HG03097 (cell line): ENCODE measurements around the gene PRIM1.
"Not testable (repeated sequence)": the region's sequence is repeated elsewhere in the genome, so short reads cannot be mapped to it uniquely, and the experiment has no call there.

Experiments
- ATAC-seq: cut with Tn5 transposase; IDR thresholded peaks from one replicate; pipeline ENCODE4 v1.9.1; 2021; ENCODE audit not compliant: unreplicated experiment, low FRiP score

The PRIM1 gene

DNA sequence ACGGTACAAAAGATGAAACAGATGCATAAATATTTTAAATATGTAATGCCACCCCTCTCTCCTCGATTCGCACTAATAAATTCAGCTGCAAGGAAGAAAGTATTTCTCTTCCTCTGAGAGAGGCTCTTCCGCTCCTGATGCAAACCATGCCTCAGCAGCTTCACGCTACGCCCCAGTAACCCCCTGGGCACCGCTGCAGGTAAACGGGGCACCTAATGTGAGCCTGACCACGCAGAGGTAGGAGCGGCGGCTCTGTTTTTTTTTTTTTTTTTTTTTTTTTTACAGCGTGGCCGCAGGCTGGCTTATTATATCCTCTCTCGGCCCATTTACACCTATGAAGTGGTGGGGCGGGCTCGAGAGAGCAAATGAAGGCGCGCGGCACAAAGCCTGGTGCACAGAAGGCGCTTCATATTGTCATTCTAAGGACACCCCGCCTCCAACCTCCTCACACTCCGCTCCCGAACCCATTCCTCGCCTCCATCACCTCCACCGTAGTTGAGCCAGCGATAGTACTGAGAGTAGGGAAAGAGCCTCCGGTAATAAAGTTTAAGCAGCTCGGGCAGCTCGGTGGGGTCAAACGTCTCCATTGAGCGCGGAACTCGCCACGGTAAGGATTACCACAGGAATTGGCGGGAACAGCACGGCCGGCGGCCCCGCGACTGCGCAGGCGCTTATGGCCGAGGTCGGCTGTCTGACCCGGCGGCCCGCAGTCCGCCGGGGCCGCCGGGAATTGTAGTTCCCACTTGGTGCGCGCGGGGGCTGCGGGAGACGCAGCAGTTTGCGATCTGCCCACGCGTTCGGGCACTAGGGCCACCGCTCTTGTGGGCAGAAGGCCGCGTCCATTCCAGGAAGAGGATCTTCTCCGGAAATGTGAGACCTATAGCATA, at the start of gene PRIM1:
Gene PRIM1 (minus strand): TSS at position 612 of the 887 bp plus-strand sequence. CDS start 25 bp downstream, at position 587.
- ATAC-seq, result peak; percentile 56

- no peak for ATAC-seq
Observed at GRCh38 chr12:56800221-56800620, 48.1 kb upstream of the PRIM1 start.

DNA sequence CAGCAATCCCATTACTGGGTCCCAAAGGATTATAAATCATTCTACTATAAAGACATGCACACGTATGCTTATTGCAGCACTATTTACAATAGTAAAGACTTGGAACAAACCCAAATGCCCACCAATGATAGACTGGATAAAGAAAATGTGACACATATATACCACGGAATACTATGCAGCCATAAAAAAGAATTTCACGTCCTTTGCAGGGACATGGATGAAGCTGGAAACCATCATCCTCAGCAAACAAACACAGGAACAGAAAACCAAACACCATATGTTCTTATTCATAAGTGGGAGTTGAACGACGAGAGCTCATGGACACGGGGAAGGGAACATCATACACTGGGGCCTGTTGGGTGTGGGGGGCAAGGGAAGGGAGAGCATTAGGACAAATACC, 47.2 kb upstream of the PRIM1 start:
- not testable (repeated sequence) for ATAC-seq

DNA sequence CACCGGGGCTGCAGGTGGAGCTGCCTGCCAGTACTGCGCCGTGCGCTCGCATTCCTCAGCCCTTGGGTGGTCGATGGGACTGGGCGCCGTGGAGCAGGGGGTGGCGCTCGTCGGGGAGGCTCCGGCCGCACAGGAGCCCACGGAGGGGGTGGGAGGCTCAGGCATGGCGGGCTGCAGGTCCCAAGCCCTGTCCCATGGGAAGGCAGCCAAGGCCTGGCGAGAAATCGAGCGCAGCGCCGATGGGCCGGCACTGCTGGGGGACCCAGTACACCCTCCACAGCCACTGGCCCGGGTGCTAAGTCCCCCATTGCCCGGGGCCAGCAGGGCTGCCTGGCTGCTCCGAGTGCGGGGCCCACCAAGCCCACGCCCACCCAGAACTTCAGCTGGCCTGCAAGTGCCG, 43.7 kb upstream of the PRIM1 start:
- not testable (repeated sequence) for ATAC-seq

DNA sequence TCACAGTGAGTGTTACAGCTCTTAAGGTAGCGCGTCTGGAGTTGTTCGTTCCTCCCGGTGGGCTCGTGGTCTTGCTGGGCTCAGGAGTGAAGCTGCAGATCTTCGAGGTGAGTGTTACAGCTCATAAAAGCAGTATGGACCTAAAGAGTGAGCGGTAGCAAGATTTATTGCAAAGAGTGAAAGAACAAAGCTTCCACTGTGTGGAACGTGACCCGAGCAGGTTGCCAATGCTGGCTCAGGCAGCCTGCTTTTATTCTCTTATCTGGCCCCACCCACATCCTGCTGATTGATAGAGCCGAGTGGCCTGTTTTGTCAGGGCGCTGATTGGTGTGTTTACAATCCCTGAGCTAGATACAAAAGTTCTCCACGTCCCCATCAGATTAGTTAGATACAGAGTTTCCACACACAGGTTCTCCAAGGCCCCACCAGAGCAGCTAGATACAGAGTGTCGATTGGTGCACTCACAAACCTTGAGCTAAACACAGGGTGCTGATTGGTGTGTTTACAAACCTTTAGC, 43.0 kb upstream of the PRIM1 start:
- ATAC-seq, result not testable (repeated sequence)

DNA sequence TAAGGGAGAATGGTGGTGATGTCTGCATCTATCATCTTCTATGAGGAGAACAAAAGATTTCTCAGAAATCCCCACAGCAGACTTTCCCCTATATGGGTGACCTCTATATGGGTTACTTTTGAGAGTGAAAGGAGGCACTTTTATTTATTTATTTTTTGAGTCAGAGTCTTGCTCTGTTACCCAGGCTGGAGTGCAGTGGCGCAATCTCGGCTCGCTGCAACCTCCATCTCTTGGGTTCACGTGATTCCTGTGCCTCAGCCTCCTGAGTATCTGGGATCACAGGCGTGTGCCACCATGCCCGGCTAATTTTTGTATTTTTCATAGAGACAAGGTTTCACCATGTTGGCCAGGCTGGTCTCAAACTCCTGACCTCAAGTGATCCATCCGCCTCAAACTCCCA, 41.0 kb upstream of the PRIM1 start:
- ATAC-seq, result not testable (repeated sequence)

DNA sequence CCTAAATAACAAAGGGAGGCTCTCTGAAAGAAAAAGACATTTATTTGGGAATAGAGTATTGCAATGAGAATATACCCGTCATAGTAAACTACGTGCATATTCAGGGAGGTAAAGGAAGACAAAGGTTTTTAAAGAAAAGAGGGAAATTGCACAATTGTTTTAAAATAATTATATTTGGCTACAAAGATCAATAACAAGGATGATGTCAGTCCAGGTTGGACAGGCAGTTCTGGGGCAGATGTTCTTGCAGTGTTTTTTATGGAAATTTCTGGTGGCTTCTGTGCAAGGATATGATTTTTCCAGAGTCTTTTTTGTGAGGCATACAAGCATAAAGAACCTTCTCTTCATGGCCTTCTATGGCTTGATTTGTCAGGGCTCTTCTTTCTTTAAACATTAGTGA, 40.6 kb upstream of the PRIM1 start:
- ATAC-seq, result no peak

DNA sequence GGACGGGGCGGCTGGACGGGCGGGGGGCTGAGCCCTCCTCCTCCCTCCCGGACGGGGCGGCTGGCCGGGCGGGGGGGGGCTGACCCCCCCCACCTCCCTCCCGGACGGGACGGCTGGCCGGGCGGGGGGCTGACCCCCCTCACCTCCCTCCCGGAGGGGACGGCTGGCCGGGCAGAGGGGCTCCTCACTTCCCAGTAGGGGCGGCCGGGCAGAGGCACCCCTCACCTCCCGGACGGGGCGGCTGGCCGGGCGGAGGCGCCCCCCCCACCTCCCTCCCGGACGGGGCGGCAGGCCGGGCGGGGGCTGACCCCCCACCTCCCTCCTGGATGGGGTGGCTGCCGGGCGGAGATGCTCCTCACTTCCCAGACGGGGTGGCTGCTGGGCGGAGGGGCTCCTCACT, 37.3 kb upstream of the PRIM1 start:
- ATAC-seq, result not testable (repeated sequence)

DNA sequence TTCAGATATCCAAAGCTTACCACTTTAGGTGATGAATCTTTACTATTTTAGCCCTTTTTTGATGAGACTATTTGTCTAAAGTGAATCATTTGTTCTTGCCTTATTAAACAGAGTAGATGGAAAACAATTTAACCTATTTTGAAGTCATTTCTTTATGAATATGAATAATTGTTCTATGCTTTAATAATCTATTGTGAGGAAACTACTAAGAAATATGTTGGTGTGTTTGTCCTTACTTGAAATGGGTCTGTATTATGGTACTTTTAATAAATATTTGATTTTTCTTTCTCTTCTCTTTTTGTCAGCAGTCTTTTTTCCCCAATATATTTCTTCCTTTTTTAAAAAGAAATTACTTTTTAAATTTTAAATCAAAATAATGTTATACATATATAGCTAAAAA, 35.4 kb upstream of the PRIM1 start:
- no peak for ATAC-seq

GRCh38 chr12:56785874-56786273, 33.8 kb upstream of the PRIM1 start:
- ATAC-seq, result no peak

DNA sequence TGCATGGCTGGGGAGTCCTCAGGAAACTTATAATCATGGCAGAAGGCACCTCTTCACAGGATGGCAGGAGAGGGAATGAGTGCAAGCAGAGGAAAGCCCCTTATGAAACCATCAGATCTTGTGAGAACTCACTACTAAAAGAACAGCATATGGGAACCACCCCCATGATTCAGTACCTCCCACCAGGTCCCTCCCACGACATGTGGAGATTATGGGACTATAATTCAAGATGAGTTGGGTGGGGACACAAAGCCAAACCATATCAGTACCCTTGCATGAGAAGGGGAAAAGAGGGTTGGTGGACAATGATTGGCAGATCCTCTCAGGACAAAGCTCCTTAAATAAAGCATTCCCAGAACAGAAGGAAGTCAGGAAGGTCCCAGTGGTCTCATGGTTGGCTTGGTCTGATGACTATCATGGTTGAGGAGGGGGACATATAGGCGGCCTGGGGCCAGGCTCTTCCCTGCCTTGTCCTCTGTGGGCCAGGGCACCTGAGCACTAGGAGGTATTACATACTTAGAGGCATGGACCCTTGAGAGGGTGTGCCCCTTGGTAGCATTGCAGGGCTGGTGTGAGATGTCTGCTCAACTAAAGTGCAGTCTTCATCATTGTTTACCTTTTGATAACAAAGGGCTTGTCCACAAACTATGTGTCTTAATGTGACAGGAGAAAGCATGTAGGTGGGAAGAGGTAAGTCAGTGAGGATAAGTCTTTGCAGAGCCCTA, 33.2 kb upstream of the PRIM1 start:
- ATAC-seq, result no peak

DNA sequence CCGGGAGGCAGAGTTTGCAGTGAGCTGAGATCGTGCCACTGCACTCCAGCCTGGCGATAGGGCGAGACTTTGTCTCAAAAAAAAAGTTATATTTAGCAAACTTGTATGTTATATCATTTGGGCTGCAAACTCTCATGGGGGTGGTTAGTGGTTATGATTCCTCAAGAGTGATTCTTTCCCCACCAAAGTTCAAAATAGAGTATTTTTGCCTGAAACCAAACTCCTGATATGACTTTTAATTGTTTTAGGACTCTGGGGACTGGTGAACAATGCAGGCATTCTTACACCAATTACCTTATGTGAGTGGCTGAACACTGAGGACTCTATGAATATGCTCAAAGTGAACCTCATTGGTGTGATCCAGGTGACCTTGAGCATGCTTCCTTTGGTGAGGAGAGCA, 29.6 kb upstream of the PRIM1 start:
- ATAC-seq, result no peak

DNA sequence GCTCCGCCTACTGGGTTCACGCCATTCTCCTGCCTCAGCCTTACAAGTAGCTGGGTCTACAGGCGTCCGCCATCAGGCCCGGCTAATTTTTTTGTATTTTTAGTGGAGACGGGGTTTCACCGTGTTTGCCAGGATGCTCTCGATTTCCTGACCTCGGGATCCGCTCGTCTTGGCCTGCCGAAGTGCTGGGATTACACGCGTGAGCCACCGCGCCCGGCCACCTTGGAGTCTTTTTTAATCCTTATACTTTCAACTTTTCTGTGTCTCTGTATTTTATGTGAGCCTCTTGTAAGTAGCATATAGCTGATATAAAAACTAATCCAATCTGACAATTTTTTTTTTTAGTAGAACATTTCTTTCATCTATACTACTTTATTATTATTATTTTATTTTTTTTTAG, 26.6 kb upstream of the PRIM1 start:
- no peak for ATAC-seq

- no peak for ATAC-seq
Observed at GRCh38 chr12:56776654-56777053, 24.5 kb upstream of the PRIM1 start.

GRCh38 chr12:56775638-56776037, 23.5 kb upstream of the PRIM1 start:
- no peak for ATAC-seq

GRCh38 chr12:56773113-56773512, 21.0 kb upstream of the PRIM1 start:
- no peak for ATAC-seq

DNA sequence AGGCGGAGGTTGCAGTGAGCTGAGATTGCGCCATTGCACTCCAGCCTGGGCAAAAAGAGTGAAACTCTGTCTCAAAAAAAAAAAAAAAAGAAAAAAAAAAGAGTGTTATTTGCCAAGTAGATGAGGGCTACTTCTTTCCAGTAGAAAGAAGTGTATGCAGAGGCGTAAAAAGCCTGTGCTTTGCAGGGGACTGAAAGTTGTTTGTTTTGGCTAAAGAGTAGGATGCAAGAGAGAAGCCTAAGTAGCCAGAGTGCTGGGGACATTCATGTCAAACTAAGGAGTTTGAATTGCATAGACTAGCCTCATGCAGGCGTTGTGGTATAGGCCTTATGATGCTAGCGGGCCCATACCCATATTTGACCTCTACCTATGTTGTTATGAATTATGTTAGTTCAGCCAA, 20.5 kb upstream of the PRIM1 start:
- ATAC-seq, result no peak

GRCh38 chr12:56769868-56770267, 17.7 kb upstream of the PRIM1 start:
- no peak for ATAC-seq

DNA sequence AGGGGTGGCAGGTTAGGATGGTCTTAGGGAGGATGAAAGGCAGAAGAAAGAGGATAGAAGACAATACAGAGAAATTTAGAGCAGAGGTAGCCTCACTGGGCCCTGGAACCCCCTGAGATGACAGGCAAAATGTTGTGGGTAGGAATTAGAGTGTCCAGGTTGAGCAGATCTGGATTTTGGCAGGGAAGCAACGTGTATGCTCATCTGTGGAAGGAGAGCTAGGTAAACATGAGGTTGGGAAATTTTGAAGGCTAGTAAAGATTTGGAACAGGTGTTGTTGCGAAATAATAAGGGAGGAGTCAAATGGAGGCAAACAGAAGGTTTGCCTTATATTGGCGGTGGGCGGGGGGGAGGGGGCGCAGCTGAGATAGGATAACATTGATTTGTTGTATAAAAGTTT, 16.3 kb upstream of the PRIM1 start:
- ATAC-seq, result no peak

GRCh38 chr12:56766535-56766934, 14.4 kb upstream of the PRIM1 start:
- ATAC-seq, result peak; percentile 86
